HG03025 (cell line): Measurements from ENCODE around the gene PSMC3.
"Not testable (repeated sequence)": the region's sequence is repeated elsewhere in the genome, so short reads cannot be mapped to it uniquely, and the experiment has no call there.

Experiments used
- ATAC-seq: cut with Tn5 transposase; IDR thresholded peaks from one replicate; pipeline ENCODE4 v1.9.1; 2021; ENCODE audit warnings: mild to moderate bottlenecking, moderate library complexity; ENCODE audit not compliant: unreplicated experiment, low FRiP score

Gene PSMC3

GRCh38 chr11:47426062-47426956 lies at the start of gene PSMC3:
TSS of gene PSMC3 (minus strand) at chr11:47426439. CDS start at chr11:47426279, 160 bp downstream.
- ATAC-seq = peak; percentile 92

- no peak for ATAC-seq
Measured at GRCh38 chr11:47470671-47471070, 44.4 kb upstream of the PSMC3 start.

- ATAC-seq = no peak
Measured at GRCh38 chr11:47469361-47470179, 43.3 kb upstream of the PSMC3 start.

DNA sequence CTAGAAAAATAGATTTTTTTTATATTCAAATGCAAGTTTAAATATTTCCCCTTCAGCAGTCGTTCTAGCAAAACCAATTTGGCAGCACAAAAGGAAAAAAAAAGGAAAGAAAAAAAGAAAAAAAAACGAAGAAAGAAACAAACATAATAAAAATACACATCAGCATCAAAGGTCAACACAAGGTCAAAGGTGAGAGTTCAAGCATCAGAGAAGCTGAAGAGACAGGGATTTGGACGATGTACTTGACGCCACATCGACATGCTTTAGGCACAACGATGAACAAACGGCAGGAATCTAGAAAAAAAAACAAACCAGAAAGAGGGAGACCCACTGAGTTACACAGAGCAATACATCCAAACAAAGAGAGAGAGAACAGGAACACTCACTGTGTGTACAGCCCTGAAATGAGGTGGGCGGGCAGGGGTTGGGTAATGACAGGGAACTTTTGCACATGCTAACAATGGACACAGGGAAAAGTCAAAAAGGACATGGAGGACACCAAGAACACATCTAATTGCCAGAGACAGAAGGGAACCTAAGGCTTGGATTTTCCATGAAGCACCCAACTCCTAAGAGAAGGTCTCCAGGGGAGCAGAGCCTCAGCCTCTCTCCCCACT lies 42.5 kb upstream of the PSMC3 start:
- ATAC-seq = no peak

DNA sequence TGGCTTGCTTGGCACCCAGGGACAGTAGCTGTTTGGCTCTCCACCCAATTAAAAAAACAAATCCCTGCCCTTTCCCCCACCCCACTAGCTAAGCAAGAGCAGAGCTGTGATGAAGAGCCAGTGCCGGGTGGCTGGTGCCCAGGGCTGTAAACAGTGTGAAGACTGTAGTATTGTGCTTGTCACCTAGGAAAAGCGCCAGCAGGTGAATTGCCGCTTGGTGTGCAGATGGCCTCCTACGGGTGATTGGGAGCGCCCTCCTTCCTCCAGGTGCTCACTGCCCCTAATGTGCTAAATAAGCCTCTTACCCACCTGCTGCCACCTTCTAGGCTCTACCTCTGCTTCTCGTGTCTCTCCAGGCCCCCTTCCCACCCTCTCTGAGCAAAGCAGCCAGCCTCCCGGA lies 41.1 kb upstream of the PSMC3 start:
- ATAC-seq = no peak

DNA sequence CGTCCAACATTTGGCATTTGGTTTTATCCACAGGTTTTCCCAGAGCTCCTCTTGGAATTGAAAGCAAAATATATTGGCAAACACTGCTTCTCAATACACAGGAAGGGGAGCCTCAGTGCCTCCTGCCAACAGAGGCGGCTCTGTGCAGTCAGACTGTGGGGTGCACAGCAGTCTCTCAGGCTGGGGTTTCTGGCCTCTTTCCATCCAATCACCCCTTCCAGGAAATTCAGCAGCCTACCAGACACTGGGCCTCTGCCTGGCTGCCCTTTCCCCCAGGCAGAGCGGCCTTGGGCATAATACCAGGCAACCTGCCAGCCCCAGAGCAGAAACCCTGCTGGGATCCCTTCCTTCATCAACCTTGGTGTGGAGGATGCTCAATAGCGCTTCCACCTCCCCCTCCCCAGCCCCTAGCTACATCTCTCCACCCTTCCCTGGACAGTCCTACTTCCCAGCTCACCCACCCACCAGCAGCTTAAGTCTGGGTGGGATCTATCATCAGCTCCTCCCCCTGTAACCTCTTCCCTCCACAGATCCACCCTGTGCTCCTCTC lies 40.5 kb upstream of the PSMC3 start:
- ATAC-seq = no peak

- no peak for ATAC-seq
Measured at GRCh38 chr11:47466201-47466600, 40.0 kb upstream of the PSMC3 start.

DNA sequence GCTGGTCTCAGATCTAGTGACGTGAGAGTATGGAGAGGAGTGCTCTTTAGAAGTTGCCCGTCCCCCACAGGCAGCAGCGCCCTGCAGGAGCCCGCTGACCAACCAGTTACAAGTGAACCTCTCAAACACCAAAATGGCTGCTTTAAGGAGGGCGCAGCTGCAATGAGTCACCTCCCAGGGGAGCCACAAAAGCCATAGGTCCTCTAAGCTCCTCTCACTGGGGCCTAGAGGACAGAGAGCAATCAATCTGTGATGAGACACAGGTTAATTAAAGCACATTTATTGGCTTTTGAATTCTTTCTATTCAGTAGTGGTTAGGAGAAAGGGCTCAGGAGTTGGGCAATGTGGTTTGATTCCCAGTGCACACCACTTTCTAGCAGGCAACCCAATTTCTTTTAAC lies 38.2 kb upstream of the PSMC3 start:
- no peak for ATAC-seq

GRCh38 chr11:47461876-47462275 lies 35.6 kb upstream of the PSMC3 start:
- no peak for ATAC-seq

DNA sequence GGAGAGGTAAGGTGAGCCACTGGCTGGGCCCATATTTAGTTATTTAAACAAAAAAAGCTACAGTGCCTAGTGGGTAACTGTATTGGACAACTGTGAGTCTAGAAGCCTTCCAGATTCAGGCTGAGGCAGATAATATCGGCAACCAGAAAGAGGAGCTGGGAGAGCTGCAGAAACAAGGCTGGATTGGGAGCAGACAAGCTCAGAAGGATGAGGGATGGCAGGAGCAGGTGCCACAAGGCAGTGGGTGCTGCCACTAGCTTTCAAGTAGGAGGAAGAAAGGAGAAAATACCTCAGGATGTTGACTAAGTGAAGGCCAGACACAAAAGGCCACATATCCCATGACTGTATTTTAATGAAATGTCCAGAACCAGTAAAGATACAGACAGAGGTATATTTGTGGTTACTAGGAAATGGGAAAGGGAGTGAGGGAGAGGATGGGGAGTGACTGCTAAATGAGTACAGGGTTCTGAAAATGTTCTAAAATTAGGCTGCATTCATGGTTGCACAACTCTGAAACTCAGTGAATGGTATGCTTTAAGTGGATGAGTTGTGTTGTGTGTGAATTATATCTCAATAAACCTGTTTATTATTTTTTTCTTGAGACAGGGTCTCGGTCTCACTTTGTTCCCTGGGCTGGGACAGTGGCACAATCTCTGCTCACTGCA lies 34.5 kb upstream of the PSMC3 start:
- ATAC-seq = no peak

DNA sequence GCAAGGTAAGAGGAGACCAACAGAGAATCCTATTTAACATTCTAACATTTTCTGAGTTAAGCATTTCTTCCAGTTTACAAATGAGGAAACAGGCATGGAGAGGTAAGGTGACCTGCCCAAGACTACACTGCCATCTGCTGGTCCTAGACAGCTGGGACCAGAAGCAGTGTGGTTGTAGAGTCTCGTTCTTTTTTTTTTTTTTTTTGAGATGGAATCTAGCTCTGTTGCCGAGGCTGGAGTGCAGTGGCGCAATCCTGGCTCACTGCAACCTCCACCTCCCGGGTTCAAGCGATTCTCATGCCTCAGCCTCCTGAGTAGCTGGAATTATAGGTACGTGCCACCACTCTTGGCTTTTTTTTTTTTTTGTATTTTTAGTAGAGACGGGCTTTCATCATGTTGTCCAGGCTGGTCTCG lies 28.0 kb upstream of the PSMC3 start:
- ATAC-seq = not testable (repeated sequence)

DNA sequence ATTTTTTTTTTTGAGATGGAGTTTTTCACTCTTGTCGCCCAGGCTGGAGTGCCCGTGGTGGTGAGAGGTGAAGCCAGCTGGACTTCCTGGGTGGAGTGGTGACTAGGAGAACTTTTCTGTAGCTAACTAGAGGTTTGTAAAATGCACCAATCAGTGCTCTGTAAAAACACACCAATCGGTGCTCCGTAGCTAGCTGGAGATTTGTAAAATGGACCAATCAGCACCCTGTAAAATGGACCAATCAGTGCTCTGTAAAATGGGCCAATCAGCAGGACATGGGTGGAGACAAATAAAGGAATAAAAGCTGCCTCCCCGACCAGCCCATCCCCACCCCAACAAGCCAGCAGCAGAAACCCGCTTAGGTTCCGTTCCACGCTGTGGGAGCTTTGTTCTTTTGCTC lies 27.1 kb upstream of the PSMC3 start:
- no peak for ATAC-seq

GRCh38 chr11:47451990-47452389 lies 25.8 kb upstream of the PSMC3 start:
- no peak for ATAC-seq

DNA sequence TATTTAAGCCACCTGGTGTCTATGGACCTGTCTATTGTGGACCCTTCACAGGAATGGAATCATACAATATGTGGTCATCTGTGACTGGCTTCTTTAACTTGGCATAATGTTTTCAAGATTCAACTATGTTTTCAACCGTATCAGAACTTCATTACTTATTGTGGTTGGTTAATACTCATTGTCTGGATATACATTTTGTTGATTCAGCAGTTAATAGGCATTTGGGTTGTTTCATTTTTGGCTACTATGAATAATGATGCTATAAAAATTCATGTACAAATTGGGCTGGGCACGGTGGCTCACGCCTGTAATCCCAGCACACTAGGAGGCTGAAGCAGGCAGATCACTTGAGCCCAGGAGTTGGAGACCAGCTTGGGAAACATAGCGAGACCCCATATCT lies 25.2 kb upstream of the PSMC3 start:
- no peak for ATAC-seq

DNA sequence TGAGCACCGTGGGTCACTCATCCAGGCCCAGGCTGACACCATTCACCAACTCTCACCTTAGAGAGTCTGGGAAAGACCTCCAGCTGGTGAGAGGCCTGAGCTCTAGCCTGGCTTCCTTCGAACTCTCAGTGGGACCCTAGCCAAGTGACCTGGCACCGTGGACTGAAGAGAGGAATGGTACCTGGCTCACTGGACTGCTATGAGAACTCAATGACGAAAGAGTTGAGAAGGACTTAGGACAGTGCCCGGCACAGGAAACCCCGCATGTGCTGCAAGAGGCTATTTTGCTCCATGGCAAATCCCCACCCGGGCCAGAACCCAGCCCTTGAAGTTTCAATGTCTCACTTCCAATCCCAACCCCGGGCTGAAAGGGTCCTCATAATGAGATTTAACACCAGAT lies 23.3 kb upstream of the PSMC3 start:
- no peak for ATAC-seq

DNA sequence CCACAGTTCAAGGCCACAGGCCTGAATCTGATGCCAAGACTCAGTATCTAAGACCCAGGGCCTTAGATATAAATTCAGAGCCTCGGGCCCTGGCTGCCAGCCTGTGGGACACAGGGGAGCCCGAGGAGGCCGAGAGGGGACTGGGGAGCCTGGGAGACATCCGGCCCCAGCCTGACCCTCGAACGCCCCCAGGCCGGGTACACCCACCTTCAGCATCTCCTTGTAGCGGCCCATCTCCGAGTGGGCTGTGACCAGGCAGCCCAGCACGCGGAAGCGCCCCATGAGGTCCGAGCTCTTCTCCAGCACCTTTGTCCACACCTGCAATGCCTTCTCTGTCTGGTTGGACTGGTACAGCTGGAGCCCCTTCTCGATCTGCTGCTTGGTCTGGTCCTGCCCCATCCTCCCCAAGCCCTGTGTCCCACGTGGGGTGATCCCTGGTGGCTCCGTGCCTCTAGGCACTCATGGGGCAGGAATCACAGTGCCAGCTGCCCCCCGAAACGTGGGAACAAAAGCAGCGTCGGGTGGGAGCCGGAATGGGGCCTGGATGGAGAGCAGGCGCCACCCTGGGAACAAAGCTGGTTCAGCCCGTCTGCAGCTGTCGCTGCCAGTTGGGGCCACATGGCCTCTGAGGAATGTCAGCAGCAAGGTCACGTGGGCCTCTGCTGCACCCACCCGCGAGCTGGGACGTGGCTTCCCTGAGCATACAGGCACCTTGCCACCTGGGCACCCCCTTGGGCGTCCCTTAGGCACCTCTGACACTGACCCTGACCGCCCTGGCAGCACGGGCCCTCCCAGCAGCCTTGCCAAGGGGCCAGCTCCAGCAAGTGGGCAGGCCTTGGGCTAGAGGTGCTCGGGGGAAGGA lies 22.6 kb upstream of the PSMC3 start, which contains the start of gene RAPSN:
Gene RAPSN (minus strand): TSS at position 571 of the 862 bp plus-strand sequence. CDS start 172 bp downstream, at position 399.
- ATAC-seq = no peak

DNA sequence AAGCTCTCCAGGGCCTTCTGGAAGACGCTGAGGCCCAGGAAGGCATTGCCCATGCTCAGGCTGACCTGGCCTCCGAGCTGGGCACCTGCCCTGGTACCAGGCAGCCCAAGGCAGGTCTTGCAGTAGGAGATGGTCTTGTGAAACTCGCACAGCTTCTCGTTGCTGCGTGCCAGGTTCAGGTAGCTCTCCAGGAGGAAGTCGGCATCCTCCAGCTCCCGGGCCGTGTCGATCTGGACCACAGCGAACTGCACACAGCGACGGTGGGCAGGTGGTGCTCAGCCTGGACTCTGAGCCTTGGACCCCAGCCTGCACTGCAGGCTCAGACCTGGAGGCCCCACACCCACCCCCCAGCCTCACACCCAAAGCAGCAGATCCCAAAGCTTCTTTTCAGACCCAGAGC lies 21.7 kb upstream of the PSMC3 start:
- no peak for ATAC-seq

DNA sequence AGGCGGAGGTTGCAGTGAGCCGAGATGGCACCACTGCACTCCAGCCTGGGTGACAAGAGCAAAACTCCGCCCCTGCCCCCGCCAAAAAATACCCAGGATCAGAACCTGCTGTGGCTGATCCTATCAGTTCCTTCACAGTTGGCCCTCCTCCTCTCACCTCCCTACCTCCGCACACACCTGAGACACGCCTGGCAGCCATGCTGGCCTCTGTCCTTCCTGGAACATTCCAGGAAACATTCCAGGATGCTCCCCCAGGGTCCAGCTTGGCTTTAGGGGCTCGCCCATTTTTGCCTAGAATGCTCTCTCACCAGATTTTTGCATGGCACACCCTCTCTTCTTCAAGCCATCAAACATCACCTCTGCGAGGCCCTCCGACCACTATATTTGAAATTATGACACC lies 20.6 kb upstream of the PSMC3 start:
- ATAC-seq = no peak

DNA sequence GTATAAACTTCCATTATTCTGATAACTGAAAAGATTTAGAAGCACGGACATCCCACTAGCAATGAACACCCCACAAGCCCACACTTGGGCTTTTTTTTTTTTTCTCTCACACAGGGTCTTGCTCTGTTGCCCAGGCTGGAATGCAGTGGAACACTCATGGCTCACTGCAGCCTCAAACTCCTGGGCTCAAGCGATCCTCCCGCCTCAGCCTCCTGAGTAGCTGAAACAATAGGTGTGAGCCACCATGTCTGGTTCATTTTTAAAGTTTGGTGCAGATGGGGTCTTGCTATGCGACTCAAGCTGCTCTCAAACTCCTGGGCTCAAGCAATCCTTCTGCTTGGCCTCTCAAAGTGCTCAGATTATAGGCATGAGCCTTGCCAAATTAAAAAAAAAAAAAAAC lies 19.6 kb upstream of the PSMC3 start:
- no peak for ATAC-seq
